ENCODE measurements around the gene NLGN1. TPM values are rescaled to one million over a fixed set of nuclear protein-coding genes. Genes with fewer than 3 reads are reported as not detected.

The NLGN1 gene
- total RNA-seq, 2 experiments from 2014 or later = not detected

DNA sequence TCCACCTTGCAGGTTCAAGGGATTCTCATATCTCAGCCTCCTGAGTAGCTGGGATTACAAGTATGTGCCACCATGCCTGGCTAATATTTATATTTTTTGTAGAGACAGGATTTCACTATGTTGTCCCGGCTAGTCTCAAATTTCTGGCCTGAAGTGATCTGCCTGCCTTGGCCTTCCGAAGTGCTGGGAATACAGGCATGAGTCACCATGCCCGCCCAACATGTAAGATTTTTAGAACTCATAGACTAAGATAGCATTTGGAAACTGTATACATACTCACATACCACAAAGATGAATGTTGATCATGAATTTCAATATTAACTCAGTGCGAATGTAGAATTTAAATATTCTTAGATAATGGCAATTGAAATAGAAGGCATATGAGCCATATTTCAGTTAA is 718.9 kb downstream of the NLGN1 start:
- Mint-ChIP-seq H3K27ac (no peak overlapping the region), H3K4me3 (no peak overlapping the region), H3K4me1 (no peaks in the 10 kb centered on the region), H3K27me3 (no peaks in the 10 kb centered on the region), H3K36me3 (no peaks in the 10 kb centered on the region), H3K9me3 (no peaks in the 10 kb centered on the region)
- POLR2A ChIA-PET = no interaction called here
- ATAC-seq (ENCODE audit: low read depth) = no peak
- DNase-seq = no peak

DNA sequence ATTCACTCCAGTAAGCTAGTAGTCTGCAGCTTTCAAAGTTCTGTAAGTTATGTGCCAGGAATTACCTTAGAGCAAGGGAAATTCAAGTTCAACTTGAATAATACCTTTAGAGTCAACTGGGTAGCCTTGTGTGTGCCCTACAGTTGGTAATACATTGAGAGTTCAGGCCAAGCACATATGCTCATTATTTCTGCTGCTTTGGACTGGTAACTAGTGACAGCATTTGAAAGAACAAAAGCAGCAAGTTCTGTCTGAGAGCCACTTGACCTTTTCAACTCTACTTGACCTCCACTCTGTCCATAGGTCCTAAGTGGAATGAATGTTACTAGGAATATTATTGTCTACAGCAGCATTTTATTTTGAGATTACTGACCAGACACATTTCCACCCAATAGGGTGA is 723.5 kb downstream of the NLGN1 start:
- no peak overlapping the region for H3K27ac Mint-ChIP-seq
- H3K27me3 Mint-ChIP-seq = no peaks in the 10 kb centered on the region
- H3K9me3 Mint-ChIP-seq = no peaks in the 10 kb centered on the region
- H3K4me3 Mint-ChIP-seq = no peak overlapping the region
- H3K4me1 Mint-ChIP-seq = no peaks in the 10 kb centered on the region
- POLR2A ChIA-PET = no interaction called here
- ATAC-seq (ENCODE audit: low read depth) (no peak), DNase-seq (no peak)
- H3K36me3 Mint-ChIP-seq = no peaks in the 10 kb centered on the region

DNA sequence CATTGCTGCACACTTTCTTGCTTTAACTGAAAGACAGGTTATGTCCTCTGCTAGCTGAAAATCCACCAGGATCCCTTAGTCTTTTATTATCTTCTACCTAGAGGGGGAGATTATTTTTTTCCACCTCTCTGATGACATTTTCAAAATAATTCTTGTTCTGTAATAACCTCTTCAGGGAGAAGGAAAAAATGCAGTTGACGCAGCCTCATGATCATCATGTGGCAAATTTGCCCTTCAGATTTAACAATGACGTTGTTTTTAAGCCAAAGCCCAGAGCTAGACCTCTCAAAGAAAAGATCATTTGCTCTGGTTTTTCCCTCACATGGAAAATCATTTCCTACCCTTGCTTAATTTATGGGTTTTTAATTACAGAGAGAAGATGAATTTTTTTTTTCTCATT is 724.9 kb downstream of the NLGN1 start:
- Mint-ChIP-seq H3K27me3 (no peaks in the 10 kb centered on the region), H3K4me3 (no peak overlapping the region), H3K4me1 (no peaks in the 10 kb centered on the region), H3K36me3 (no peaks in the 10 kb centered on the region), H3K27ac (no peak overlapping the region), H3K9me3 (no peaks in the 10 kb centered on the region)
- ATAC-seq (ENCODE audit: low read depth) (no peak), DNase-seq (no peak)
- POLR2A ChIA-PET = no interaction called here

DNA sequence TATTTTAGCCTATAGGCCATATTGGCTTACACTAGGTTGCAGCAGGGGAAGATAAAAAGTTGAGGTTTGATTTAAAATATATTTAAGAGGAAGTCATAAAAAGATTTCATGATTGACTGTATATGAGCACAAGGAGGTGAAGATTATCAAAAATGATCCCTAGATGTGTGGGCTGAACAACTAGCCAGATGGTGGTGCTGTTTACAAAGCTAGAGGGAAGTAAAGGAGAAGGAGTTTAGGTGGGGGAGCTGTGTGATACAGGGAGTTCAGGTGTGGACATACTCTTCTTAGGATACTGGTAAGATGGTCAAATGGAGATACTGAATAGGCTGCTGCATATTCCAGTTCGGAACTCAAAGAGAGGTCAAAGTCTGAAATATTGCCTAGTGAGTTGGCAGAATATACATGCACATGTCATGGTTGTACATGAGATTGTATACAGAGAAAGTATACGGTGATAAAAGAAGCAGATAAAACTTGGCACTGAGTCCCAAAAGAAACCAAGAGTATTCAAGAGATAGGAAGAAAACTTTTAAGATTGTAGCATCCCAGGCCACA is 727.8 kb downstream of the NLGN1 start:
- Mint-ChIP-seq H3K27ac (no peak overlapping the region), H3K4me3 (no peak overlapping the region), H3K27me3 (no peaks in the 10 kb centered on the region), H3K4me1 (no peaks in the 10 kb centered on the region), H3K36me3 (no peaks in the 10 kb centered on the region), H3K9me3 (no peaks in the 10 kb centered on the region)
- DNase-seq (no peak), ATAC-seq (ENCODE audit: low read depth) (no peak)
- POLR2A ChIA-PET = no interaction called here

DNA sequence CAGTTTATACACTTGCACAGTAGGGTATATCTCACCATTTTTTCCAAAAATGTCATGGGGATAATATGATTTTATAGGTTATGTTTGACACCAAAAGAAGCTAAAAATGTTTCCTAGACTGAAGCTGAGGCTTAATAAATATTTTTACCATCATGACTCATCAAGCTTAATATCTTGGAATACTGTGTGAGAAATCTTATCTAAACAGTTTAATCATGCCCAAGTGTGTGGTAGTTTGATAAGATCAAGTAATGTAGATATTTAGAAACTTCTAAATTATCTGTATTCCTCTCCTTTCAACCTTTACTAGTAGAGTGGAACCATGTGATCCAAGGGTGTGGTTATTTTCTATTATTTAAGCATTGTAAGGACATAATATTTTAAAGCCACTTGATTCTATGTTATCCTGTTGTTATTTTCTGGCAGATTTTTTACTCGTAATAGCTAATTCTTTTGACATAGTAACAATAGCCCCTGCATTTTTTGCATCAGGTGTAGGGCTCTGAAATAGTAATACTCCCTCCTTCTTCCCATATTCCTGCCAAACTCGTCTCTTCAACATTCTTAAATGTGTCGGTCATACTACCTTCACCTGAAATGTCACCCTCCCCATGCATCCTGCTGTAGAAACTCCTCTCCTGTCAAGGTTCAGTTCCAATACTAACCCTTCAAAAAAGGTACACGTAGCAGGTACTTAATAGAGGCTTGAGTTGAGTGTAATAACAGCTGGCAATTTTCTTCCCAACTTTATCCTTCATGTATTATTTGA is 729.6 kb downstream of the NLGN1 start:
- no peaks in the 10 kb centered on the region for H3K27me3 Mint-ChIP-seq
- POLR2A ChIA-PET = no interaction called here
- no peaks in the 10 kb centered on the region for H3K9me3 Mint-ChIP-seq
- no peak overlapping the region for H3K4me3 Mint-ChIP-seq
- H3K36me3 Mint-ChIP-seq = no peaks in the 10 kb centered on the region
- DNase-seq (no peak), ATAC-seq (ENCODE audit: low read depth) (no peak)
- no peaks in the 10 kb centered on the region for H3K4me1 Mint-ChIP-seq
- no peak overlapping the region for H3K27ac Mint-ChIP-seq

DNA sequence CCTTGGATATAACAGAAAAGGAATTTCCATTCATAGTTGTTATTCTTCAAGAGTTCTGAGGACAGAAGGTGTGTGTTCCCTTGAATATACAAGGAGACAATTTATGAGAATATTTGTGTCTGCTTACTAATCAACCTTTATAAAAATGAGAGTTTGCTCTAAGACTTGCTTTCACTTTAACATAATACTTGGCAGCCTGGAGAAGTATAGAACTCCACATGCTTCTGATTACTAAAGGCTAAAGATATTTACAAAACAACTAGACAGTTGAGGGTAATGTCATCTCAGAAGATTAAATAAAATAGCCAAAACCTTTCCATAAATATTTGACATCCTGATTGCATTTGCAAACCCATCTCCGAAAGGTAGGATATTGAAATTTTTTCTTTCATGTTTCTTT is 734.5 kb downstream of the NLGN1 start:
- Mint-ChIP-seq H3K9me3 (no peaks in the 10 kb centered on the region), H3K36me3 (no peaks in the 10 kb centered on the region), H3K27ac (no peak overlapping the region), H3K4me3 (no peak overlapping the region), H3K4me1 (no peaks in the 10 kb centered on the region), H3K27me3 (no peaks in the 10 kb centered on the region)
- POLR2A ChIA-PET = no interaction called here
- ATAC-seq (ENCODE audit: low read depth) (no peak), DNase-seq (no peak)

DNA sequence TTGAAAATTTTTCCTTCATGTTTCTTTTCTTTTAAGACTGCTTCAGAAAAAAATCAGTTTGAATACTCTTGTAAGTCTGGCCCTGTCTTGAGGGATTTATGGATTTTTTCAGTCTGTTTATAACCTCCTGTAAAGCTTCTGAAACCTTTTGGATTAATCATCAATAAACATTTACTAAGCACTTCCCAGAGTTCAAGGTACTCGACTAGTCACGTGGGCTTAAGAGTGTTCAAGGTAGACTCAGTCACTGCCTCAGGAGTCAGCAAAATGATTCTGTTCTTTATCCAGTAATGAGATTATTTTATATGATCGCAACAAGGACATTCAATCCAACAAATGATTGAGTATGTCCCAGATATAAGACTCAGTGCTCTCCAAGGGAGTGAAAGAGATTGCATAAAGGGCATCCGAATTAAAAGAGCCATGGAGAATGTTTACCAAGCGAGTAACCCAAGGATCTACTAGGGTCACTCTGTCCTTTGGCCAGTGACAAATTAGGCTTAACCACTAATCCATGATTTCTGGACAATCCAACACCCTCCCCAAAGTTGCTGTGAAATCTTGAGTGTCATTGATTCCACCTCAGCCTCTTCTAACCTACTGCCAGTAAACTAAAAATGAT is 735.0 kb downstream of the NLGN1 start:
- DNase-seq (no peak), ATAC-seq (ENCODE audit: low read depth) (no peak)
- Mint-ChIP-seq H3K27me3 (no peaks in the 10 kb centered on the region), H3K27ac (no peak overlapping the region), H3K4me3 (no peak overlapping the region), H3K4me1 (no peaks in the 10 kb centered on the region), H3K9me3 (no peaks in the 10 kb centered on the region), H3K36me3 (no peaks in the 10 kb centered on the region)
- POLR2A ChIA-PET = no interaction called here

DNA sequence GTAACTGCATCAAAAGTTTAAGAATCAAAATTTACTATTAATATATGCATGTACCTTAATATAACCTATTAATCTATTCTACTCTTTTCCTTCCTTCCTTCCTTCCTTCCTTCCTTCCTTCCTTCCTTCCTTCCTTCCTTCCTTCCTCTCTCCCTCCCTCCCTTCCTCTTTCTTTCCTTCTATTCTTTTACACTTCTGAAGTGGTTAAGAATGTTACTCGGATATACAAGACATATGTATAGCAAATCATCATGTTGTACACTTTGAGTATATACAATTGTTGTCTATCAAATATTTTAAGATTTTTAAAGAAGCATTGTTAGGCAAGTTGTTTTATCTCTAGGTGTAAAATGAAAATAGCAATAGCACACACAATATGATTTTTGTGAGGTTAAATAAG is 748.5 kb downstream of the NLGN1 start:
- Mint-ChIP-seq H3K27ac (no peak overlapping the region), H3K36me3 (no peaks in the 10 kb centered on the region), H3K27me3 (no peaks in the 10 kb centered on the region), H3K4me3 (no peak overlapping the region), H3K4me1 (no peaks in the 10 kb centered on the region), H3K9me3 (peaks cover 1% of the 10 kb centered on the region)
- DNase-seq = no peak
- POLR2A ChIA-PET = no interaction called here
- no peak for ATAC-seq (ENCODE audit: low read depth)

DNA sequence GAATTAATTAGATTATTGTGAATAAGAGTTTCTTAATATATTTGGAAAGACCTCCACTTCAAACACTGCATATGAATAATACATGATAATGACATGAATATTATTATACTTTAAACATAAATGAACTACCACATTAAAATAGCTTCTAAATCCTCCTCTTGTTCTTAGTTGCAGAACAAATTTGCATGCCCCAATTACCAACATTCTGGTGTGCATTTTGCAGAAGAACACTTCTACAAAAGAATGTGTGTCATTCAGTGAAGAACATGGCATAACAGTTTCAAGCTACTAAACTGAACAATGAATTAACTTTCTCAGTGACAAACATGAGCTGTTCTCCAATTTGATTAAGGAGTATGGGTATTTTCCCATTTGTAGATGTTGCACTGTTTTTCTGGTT is 750.3 kb downstream of the NLGN1 start:
- POLR2A ChIA-PET = no interaction called here
- Mint-ChIP-seq H3K27ac (no peak overlapping the region), H3K4me3 (no peak overlapping the region), H3K4me1 (no peaks in the 10 kb centered on the region), H3K9me3 (peaks cover 1% of the 10 kb centered on the region), H3K27me3 (no peaks in the 10 kb centered on the region), H3K36me3 (no peaks in the 10 kb centered on the region)
- ATAC-seq (ENCODE audit: low read depth) (no peak), DNase-seq (no peak)

DNA sequence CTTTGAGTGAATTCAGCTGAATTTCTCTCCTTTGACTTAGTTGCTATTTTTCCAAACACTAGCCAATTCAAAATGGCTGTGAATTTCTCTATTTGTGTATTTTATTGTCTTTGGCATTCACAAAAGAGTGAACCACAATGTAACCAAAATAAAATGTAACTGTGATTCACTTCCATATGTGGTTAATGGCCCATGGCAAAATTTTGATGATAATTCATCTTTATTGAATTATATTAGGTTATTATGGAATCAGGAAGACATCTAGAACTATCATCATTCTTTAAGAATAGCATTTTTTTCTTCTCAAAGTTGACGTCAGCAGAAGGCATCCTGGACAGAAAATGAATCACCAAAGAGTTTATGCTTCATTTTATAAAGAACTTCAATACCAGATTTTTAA is 756.3 kb downstream of the NLGN1 start:
- no peak for DNase-seq
- Mint-ChIP-seq H3K27me3 (no peaks in the 10 kb centered on the region), H3K36me3 (no peaks in the 10 kb centered on the region), H3K4me1 (no peaks in the 10 kb centered on the region), H3K9me3 (no peaks in the 10 kb centered on the region), H3K27ac (no peak overlapping the region), H3K4me3 (no peak overlapping the region)
- ATAC-seq (ENCODE audit: low read depth) = no peak
- POLR2A ChIA-PET = no interaction called here

DNA sequence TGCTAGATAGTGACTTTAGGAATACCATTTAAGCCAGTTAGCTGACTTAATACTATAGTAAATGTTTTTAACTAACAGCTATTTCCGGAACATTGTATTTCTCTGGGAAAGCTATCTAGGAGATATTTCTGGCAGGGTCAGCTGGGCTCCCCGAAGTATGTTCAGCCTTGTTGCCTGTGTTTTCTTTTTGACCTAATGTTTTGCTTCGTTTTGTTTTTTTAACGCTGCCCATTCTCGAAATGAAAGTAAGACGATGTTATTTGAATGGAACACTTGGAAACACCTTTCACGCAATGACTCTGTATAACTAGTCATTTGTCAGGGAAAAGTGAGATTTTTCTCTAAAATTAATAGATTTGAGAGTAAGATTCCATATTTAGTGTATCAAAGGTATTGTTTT is 758.7 kb downstream of the NLGN1 start:
- H3K4me1 Mint-ChIP-seq = no peaks in the 10 kb centered on the region
- no peak for ATAC-seq (ENCODE audit: low read depth)
- H3K27ac Mint-ChIP-seq = no peak overlapping the region
- H3K4me3 Mint-ChIP-seq = no peak overlapping the region
- H3K27me3 Mint-ChIP-seq = no peaks in the 10 kb centered on the region
- POLR2A ChIA-PET = no interaction called here
- H3K9me3 Mint-ChIP-seq = no peaks in the 10 kb centered on the region
- DNase-seq = no peak
- no peaks in the 10 kb centered on the region for H3K36me3 Mint-ChIP-seq

DNA sequence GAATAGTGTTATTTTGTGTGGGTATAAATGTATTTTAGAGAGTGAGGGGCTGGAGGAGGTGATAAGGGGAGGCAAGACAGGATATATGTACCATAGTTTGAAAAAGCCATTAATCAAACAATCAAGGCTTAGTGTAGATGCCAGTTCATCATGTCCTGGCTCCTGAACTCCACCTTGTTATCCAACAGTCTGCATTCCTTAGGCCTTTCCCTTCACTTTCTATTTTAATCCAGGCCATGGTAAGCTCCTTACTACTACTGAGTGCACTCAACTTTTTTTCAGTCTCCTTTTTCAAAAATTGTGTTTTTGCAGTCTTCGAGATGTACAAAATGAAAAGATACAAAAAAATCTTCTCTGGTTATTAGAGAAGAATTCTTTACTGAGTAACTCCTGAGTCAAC is 761.1 kb downstream of the NLGN1 start:
- Mint-ChIP-seq H3K27me3 (no peaks in the 10 kb centered on the region), H3K27ac (no peak overlapping the region), H3K36me3 (no peaks in the 10 kb centered on the region), H3K4me3 (no peak overlapping the region), H3K4me1 (no peaks in the 10 kb centered on the region), H3K9me3 (no peaks in the 10 kb centered on the region)
- ATAC-seq (ENCODE audit: low read depth) = no peak
- DNase-seq = no peak
- POLR2A ChIA-PET = no interaction called here

DNA sequence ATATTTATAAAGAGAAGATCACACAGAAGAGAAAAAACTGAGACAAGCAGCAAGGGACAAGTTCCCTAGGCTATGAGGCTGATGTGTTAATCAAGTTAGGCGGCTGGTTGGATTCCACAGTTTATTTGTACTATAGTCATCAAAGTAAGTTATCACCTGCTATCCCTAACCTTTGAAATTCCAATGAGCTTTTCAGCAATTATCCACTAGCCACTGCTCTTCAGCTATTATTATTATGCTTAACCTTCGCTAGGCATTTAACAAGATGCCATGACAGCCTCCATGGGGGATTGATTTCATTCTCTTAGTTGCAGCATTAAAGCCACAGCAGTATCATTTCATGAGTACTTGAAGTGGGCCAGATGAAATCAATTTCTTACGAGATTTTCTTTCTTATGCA is 762.1 kb downstream of the NLGN1 start:
- H3K4me3 Mint-ChIP-seq = no peak overlapping the region
- H3K4me1 Mint-ChIP-seq = no peaks in the 10 kb centered on the region
- no peak for DNase-seq
- no peak overlapping the region for H3K27ac Mint-ChIP-seq
- no peak for ATAC-seq (ENCODE audit: low read depth)
- H3K27me3 Mint-ChIP-seq = no peaks in the 10 kb centered on the region
- peaks cover under 1% of the 10 kb centered on the region for H3K9me3 Mint-ChIP-seq
- POLR2A ChIA-PET = no interaction called here
- H3K36me3 Mint-ChIP-seq = no peaks in the 10 kb centered on the region

DNA sequence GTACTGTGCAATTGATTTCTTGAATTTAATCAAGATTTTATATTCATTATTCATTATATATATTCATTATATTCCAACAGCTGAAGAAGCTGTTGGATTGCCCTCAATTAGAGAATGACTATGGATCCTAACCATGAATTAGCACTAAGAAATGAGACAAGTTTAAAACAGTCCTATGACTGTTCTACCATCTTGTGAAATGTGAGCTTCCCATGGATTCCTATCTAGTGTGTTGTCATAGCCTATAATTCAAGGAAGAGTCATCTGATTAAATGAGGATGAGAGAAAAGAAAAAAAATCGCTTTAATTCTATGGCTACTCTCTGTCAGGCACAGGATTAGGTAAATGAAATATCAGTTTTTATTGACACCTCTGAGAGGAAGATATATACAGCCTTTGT is 765.0 kb downstream of the NLGN1 start:
- no peak for DNase-seq
- Mint-ChIP-seq H3K4me3 (no peak overlapping the region), H3K9me3 (peaks cover 5% of the 10 kb centered on the region), H3K36me3 (no peaks in the 10 kb centered on the region), H3K4me1 (no peaks in the 10 kb centered on the region), H3K27ac (no peak overlapping the region), H3K27me3 (no peaks in the 10 kb centered on the region)
- POLR2A ChIA-PET = no interaction called here
- no peak for ATAC-seq (ENCODE audit: low read depth)

All from activated naive CD8-positive, alpha-beta T cell treated with anti-CD3 and anti-CD28 coated beads, Interleukin-2, amount 10 ng/mL, durations not matched to agents 7 days and 5 days (primary cell).